Middle frontal gyrus (tissue), 1 donor: ENCODE data around the gene USH2A.

ENCODE experiments used
- DNase-seq: peaks from one replicate; pipeline ENCODE4 v3.0.0-alpha.2; 2015; ENCODE audit warnings: low spot score; ENCODE audit errors: extremely low spot score

USH2A gene

GRCh38 chr1:216281757-216282156 lies 141.5 kb downstream of the USH2A start:
- DNase-seq: no peak

GRCh38 chr1:216270086-216270773 lies 153.0 kb downstream of the USH2A start:
- DNase-seq: no peak

GRCh38 chr1:216261631-216262030 lies 161.6 kb downstream of the USH2A start:
- DNase-seq: no peak

- DNase-seq: no peak
These were observed 164.4 kb downstream of the USH2A start for GRCh38 chr1:216258856-216259255.

- DNase-seq: no peak
These were observed 164.9 kb downstream of the USH2A start for GRCh38 chr1:216258386-216258785.

- no peak for DNase-seq
These were observed 172.4 kb downstream of the USH2A start for GRCh38 chr1:216250861-216251260.

- no peak for DNase-seq
These were observed 174.6 kb downstream of the USH2A start for GRCh38 chr1:216248628-216249027.

GRCh38 chr1:216247937-216248336 lies 175.3 kb downstream of the USH2A start:
- DNase-seq: no peak

- no peak for DNase-seq
These were observed 176.6 kb downstream of the USH2A start for GRCh38 chr1:216246577-216247203.

- no peak for DNase-seq
These were observed 184.4 kb downstream of the USH2A start for GRCh38 chr1:216238844-216239243.

GRCh38 chr1:216237927-216238542 lies 185.2 kb downstream of the USH2A start:
- no peak for DNase-seq

- DNase-seq: no peak
These were observed 199.0 kb downstream of the USH2A start for GRCh38 chr1:216224233-216224632.

GRCh38 chr1:216223486-216223885 lies 199.8 kb downstream of the USH2A start:
- DNase-seq: no peak

- no peak for DNase-seq
These were observed 201.0 kb downstream of the USH2A start for GRCh38 chr1:216222288-216222687.

GRCh38 chr1:216221260-216221700 lies 202.0 kb downstream of the USH2A start:
- peak; percentile 81 for DNase-seq

GRCh38 chr1:216216305-216216704 lies 206.9 kb downstream of the USH2A start:
- no peak for DNase-seq

- DNase-seq: no peak
These were observed 208.1 kb downstream of the USH2A start for GRCh38 chr1:216215169-216215568.

GRCh38 chr1:216212826-216213225 lies 210.4 kb downstream of the USH2A start:
- no peak for DNase-seq

GRCh38 chr1:216210081-216210480 lies 213.2 kb downstream of the USH2A start:
- no peak for DNase-seq

GRCh38 chr1:216209125-216209524 lies 214.1 kb downstream of the USH2A start:
- DNase-seq: no peak

- no peak for DNase-seq
These were observed 216.1 kb downstream of the USH2A start for GRCh38 chr1:216207154-216207553.

GRCh38 chr1:216205176-216205575 lies 218.1 kb downstream of the USH2A start:
- DNase-seq: no peak

GRCh38 chr1:216201946-216202345 lies 221.3 kb downstream of the USH2A start:
- no peak for DNase-seq
